HEK293 (cell line): ENCODE measurements around the gene CDKL5.

ENCODE experiments used
- CTCF ChIA-PET: fragments of 350-600 bp; formaldehyde crosslinking; extraction: SDS; loops from one replicate; lab custom pipeline; 2021; ENCODE audit warnings: antibody characterized with exemption; lab: Yijun Ruan, JAX
- POLR2A ChIA-PET: fragments of 300-600 bp; formaldehyde crosslinking; extraction: SDS; loops from one replicate; lab custom pipeline; 2020; ENCODE audit warnings: antibody characterized with exemption, inconsistent platforms; lab: Yijun Ruan, JAX
- H3K27ac ChIP-seq: fragments of 200-500 bp; sonication (Bioruptor generic); 2 replicates; pipeline ENCODE4 v1.5.1; 2014; ENCODE audit warnings: low read depth, low read length, control low read depth, inconsistent platforms; ENCODE audit errors: extremely low read depth
- H3K36me3 ChIP-seq, 2 experiments: fragments of 200-500 bp in 1 of 2; sonication (Bioruptor generic) in 1 of 2; 1 replicate in 1 of 2; 2 replicates in 1 of 2; pipeline ENCODE4 v1.5.1; 2014 to 2017; ENCODE audit warnings: inconsistent platforms in 2 of 2, low read length in 2 of 2; ENCODE audit not compliant: control insufficient read depth in 2 of 2, insufficient read depth in 1 of 2
- H3K4me1 ChIP-seq: fragments of 200-500 bp; sonication (Bioruptor generic); 2 replicates; pipeline ENCODE4 v1.5.1; 2014; ENCODE audit warnings: mild to moderate bottlenecking, low read length, inconsistent platforms; ENCODE audit not compliant: control insufficient read depth, insufficient read depth
- H3K4me3 ChIP-seq: 2 replicates; pipeline ENCODE4 v1.5.1; 2011; ENCODE audit warnings: low read depth, mild to moderate bottlenecking, control low read depth, low read length, moderate library complexity
- H3K9me3 ChIP-seq: fragments of 200-500 bp; sonication (Bioruptor generic); 2 replicates; pipeline ENCODE4 v1.5.1; 2014; ENCODE audit warnings: low read depth, low read length, inconsistent platforms; ENCODE audit not compliant: control insufficient read depth, insufficient read depth
- AEBP2 ChIP-seq: fragments of 450-650 bp; formaldehyde crosslinking; IDR thresholded peaks from 2 replicates; pipeline ENCODE4 v1.5.1; 2016; ENCODE audit warnings: missing biosample characterization, missing genetic modification characterization, borderline replicate concordance
- FEZF1 ChIP-seq: fragments of 450-650 bp; formaldehyde crosslinking; IDR thresholded peaks from 2 replicates; pipeline ENCODE4 v1.5.1; 2016; ENCODE audit warnings: missing biosample characterization, missing genetic modification characterization
- KLF1 ChIP-seq: fragments of 450-650 bp; formaldehyde crosslinking; IDR thresholded peaks from 2 replicates; pipeline ENCODE4 v1.5.1; 2016; ENCODE audit warnings: missing biosample characterization, missing genetic modification characterization
- MZF1 ChIP-seq: fragments of 450-650 bp; formaldehyde crosslinking; IDR thresholded peaks from 2 replicates; pipeline ENCODE4 v1.5.1; 2017; ENCODE audit warnings: missing biosample characterization, missing genetic modification characterization, borderline replicate concordance
- OSR2 ChIP-seq: fragments of 450-650 bp; formaldehyde crosslinking; IDR thresholded peaks from 2 replicates; pipeline ENCODE4 v1.5.1; 2016; ENCODE audit warnings: missing biosample characterization, missing genetic modification characterization
- YY2 ChIP-seq: fragments of 450-650 bp; formaldehyde crosslinking; IDR thresholded peaks from 2 replicates; pipeline ENCODE4 v1.5.1; 2016; ENCODE audit warnings: missing biosample characterization, missing genetic modification characterization
- ZBTB7A ChIP-seq: fragments of 450-650 bp; formaldehyde crosslinking; IDR thresholded peaks from 2 replicates; pipeline ENCODE4 v1.5.1; 2016; ENCODE audit warnings: low read depth, missing biosample characterization, missing genetic modification characterization
- ZFHX2 ChIP-seq: fragments of 450-650 bp; formaldehyde crosslinking; conservative IDR thresholded peaks from 2 replicates; pipeline ENCODE4 v1.5.1; 2016; ENCODE audit warnings: missing biosample characterization, missing genetic modification characterization
- ZNF121 ChIP-seq: fragments of 450-650 bp; formaldehyde crosslinking; IDR thresholded peaks from 2 replicates; pipeline ENCODE4 v1.5.1; 2016; ENCODE audit warnings: missing biosample characterization, missing genetic modification characterization
- ZNF416 ChIP-seq: fragments of 450-650 bp; formaldehyde crosslinking; IDR thresholded peaks from 2 replicates; pipeline ENCODE4 v1.5.1; 2016; ENCODE audit warnings: missing biosample characterization, missing genetic modification characterization
- ZNF426 ChIP-seq: fragments of 450-650 bp; formaldehyde crosslinking; IDR thresholded peaks from 2 replicates; pipeline ENCODE4 v1.5.1; 2017; ENCODE audit warnings: missing biosample characterization, missing genetic modification characterization, mild to moderate bottlenecking, inconsistent platforms, moderate library complexity
- ZNF544 ChIP-seq: fragments of 450-650 bp; formaldehyde crosslinking; IDR thresholded peaks from 2 replicates; pipeline ENCODE4 v1.5.0; 2017; ENCODE audit warnings: missing biosample characterization, missing genetic modification characterization
- ZNF549 ChIP-seq: fragments of 450-650 bp; IDR thresholded peaks from 2 replicates; pipeline ENCODE4 v1.5.1; 2018; ENCODE audit warnings: missing biosample characterization, missing genetic modification characterization, mild to moderate bottlenecking, inconsistent platforms, moderate library complexity
- ZNF600 ChIP-seq: fragments of 450-650 bp; formaldehyde crosslinking; IDR thresholded peaks from 2 replicates; pipeline ENCODE4 v1.5.1; 2016; ENCODE audit warnings: missing biosample characterization, missing genetic modification characterization
- ZNF610 ChIP-seq: fragments of 450-650 bp; formaldehyde crosslinking; IDR thresholded peaks from 2 replicates; pipeline ENCODE4 v1.5.1; 2016; ENCODE audit warnings: missing biosample characterization, missing genetic modification characterization, borderline replicate concordance
- ZNF629 ChIP-seq: fragments of 450-650 bp; formaldehyde crosslinking; IDR thresholded peaks from 2 replicates; pipeline ENCODE4 v1.5.1; 2017; ENCODE audit warnings: missing biosample characterization, missing genetic modification characterization
- ZNF692 ChIP-seq: fragments of 450-650 bp; formaldehyde crosslinking; IDR thresholded peaks from 2 replicates; pipeline ENCODE4 v1.5.1; 2016; ENCODE audit warnings: missing biosample characterization, missing genetic modification characterization
- ZNF830 ChIP-seq: fragments of 450-650 bp; IDR thresholded peaks from 2 replicates; pipeline ENCODE4 v1.5.0; 2018; ENCODE audit warnings: missing biosample characterization, missing genetic modification characterization, low read depth, mild to moderate bottlenecking, moderate library complexity
- TF ChIP-seq, protein P1 (sequence below): fragments of 450-650 bp; formaldehyde crosslinking; IDR thresholded peaks from 2 replicates; pipeline ENCODE4 v1.5.1; 2016; ENCODE audit warnings: missing biosample characterization, missing genetic modification characterization
- TF ChIP-seq, protein P2 (sequence below): fragments of 450-650 bp; formaldehyde crosslinking; IDR thresholded peaks from 2 replicates; pipeline ENCODE4 v1.5.1; 2017; ENCODE audit warnings: missing biosample characterization, missing genetic modification characterization
- TF ChIP-seq, protein P3 (sequence below): fragments of 450-650 bp; IDR thresholded peaks from 2 replicates; pipeline ENCODE4 v1.5.1; 2018; ENCODE audit warnings: missing biosample characterization, mild to moderate bottlenecking, missing genetic modification characterization
- TF ChIP-seq, protein P4 (sequence below): fragments of 450-650 bp; formaldehyde crosslinking; IDR thresholded peaks from 2 replicates; pipeline ENCODE4 v1.5.1; 2016; ENCODE audit warnings: missing biosample characterization, missing genetic modification characterization

CDKL5 gene

DNA sequence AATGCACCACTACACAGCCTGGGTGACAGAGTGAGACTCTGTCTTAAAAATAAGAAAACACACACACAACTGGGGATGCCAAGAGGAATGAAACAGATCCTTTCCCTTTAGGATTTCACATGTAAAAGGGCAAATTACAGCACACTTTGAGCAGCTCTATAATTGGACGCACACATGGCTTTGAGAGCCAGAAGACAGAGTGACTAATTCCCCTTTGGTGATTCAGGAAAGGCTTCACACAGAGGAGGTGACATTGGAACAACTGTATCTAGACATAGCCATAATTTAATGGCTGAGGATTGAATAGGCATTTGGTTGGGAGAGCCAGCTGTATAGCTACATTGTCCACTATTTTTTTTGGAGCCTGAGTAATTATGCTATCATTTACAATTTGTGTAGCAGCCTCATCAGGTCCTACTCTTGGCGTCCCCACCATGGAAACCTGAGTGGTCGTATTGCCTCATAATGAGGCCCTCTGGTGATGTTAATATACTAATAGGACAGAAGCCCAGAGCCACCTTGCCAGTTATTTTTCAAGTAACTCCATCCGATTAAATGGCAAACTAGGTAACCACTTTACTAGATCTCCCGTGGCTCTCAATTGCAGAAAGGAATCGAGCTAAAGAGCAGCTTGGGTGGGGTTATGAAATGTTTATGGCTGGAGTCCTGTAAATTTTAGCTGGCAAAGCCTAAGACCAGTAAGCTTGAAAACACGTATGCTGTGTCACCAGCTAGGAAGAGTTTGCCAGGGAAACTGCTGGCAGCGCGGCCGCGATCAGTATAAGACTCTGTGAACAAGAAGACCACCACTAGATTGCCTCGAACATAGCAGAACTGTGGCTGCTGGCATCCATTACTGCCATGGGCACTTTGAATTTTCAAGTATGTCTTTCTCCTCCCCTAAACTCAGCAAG lies 273.6 kb downstream of the CDKL5 start:
- H3K27ac ChIP-seq, result no peak overlapping the region
- POLR2A ChIA-PET, result no interaction called here
- TF ChIP-seq OSR2 (tag by site-specific recombination), result peak; percentile 62; the same call in 1 of the 2 replicates
- TF ChIP-seq KLF1, result 0 out of 2 replicates have a peak, but pooled peaks have one; percentile 16
- no peak for TF ChIP-seq ZNF610 (tag by site-specific recombination)
- peak; percentile 71 for TF ChIP-seq FEZF1 (tag by site-specific recombination)
- H3K4me1 ChIP-seq, result peaks cover 8% of the 10 kb centered on the region
- no peaks in the 10 kb centered on the region for H3K36me3 ChIP-seq
- CTCF ChIA-PET, result interaction anchor here (0.6 kb wide), 1 partner anchor 26 kb away, joined by 3 read pairs; no protein-coding TSS in a partner anchor
- H3K9me3 ChIP-seq, result no peaks in the 10 kb centered on the region
- H3K4me3 ChIP-seq, result no peak overlapping the region

DNA sequence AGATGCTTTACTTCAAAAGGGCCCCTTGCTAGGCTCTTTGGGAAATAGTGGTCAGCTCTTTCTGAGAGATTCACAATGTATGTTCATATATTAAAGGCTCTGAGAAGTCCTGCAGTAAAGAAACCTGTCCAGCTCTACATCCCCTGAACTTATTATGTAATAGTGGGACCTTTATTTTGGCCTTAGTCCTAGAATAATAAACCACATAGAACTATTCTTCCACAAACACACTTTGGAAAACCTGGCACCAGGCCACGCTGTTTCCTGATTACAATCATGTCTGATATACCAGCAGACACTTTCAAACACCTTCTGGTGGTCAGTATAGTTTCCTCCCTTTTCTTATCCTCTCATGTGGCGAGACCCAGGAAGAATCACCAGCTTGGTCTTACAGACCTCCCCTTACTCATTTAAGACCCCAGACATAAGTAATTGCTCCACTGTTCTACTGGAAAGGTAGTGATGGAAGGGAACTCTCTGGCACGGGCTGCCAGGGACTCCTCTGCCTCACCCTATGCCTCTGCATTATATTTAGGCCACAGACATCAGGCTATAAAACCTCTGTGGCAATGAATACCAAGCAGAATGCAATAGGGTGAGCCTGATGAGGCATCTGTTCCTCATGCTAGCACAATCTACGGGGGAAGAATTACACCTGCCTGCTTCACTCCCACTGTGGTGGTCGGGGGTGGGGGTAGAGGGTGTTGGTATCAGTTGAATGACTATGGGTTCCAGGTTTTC lies 276.4 kb downstream of the CDKL5 start:
- H3K36me3 ChIP-seq, result no peaks in the 10 kb centered on the region
- peaks cover 8% of the 10 kb centered on the region for H3K4me1 ChIP-seq
- H3K9me3 ChIP-seq, result no peaks in the 10 kb centered on the region
- peak overlapping the region; percentile 69 for H3K27ac ChIP-seq
- no peak overlapping the region for H3K4me3 ChIP-seq
- ChIA-PET CTCF (interaction anchor here (0.7 to 0.9 kb wide), 3 partner anchors 17 to 185 kb away, joined by 3 to 4 read pairs (median 3); no protein-coding TSS in a partner anchor), POLR2A (interaction anchor here (1.0 kb wide), 1 partner anchor 25 kb away, joined by 4 read pairs; no protein-coding TSS in a partner anchor)
- TF ChIP-seq ZNF600, result no peak
- TF ChIP-seq, protein P1, sequence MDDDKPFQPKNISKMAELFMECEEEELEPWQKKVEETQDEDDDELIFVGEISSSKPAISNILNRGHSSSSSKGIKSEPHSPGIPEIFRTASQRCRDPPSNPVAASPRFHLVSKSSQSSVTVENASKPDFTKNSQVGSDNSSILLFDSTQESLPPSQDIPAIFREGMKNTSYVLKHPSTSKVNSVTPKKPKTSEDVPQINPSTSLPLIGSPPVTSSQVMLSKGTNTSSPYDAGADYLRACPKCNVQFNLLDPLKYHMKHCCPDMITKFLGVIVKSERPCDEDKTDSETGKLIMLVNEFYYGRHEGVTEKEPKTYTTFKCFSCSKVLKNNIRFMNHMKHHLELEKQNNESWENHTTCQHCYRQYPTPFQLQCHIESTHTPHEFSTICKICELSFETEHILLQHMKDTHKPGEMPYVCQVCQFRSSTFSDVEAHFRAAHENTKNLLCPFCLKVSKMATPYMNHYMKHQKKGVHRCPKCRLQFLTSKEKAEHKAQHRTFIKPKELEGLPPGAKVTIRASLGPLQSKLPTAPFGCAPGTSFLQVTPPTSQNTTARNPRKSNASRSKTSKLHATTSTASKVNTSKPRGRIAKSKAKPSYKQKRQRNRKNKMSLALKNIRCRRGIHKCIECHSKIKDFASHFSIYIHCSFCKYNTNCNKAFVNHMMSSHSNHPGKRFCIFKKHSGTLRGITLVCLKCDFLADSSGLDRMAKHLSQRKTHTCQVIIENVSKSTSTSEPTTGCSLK (tag by site-specific recombination), result no peak
- TF ChIP-seq KLF1, result no peak
- no peak for TF ChIP-seq ZNF426 (tag by site-specific recombination)
- TF ChIP-seq MZF1 (tag by site-specific recombination), result peak; percentile 66; the same call in 1 of the 2 replicates
- no peak for TF ChIP-seq ZNF549 (tag by site-specific recombination)
- TF ChIP-seq, protein P2, sequence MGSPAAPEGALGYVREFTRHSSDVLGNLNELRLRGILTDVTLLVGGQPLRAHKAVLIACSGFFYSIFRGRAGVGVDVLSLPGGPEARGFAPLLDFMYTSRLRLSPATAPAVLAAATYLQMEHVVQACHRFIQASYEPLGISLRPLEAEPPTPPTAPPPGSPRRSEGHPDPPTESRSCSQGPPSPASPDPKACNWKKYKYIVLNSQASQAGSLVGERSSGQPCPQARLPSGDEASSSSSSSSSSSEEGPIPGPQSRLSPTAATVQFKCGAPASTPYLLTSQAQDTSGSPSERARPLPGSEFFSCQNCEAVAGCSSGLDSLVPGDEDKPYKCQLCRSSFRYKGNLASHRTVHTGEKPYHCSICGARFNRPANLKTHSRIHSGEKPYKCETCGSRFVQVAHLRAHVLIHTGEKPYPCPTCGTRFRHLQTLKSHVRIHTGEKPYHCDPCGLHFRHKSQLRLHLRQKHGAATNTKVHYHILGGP (tag by site-specific recombination), result no peak
- peak; percentile 21; the same call in 1 of the 2 replicates for TF ChIP-seq ZFHX2 (tag by site-specific recombination)
- TF ChIP-seq ZNF121 (tag by site-specific recombination), result 0 out of 2 replicates have a peak, but pooled peaks have one; percentile 30
- TF ChIP-seq ZNF692 (tag by site-specific recombination), result no peak
- TF ChIP-seq AEBP2 (tag by site-specific recombination), result no peak
- TF ChIP-seq, protein P3, sequence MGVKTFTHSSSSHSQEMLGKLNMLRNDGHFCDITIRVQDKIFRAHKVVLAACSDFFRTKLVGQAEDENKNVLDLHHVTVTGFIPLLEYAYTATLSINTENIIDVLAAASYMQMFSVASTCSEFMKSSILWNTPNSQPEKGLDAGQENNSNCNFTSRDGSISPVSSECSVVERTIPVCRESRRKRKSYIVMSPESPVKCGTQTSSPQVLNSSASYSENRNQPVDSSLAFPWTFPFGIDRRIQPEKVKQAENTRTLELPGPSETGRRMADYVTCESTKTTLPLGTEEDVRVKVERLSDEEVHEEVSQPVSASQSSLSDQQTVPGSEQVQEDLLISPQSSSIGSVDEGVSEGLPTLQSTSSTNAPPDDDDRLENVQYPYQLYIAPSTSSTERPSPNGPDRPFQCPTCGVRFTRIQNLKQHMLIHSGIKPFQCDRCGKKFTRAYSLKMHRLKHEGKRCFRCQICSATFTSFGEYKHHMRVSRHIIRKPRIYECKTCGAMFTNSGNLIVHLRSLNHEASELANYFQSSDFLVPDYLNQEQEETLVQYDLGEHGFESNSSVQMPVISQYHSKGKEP, result peak; percentile 18; the same call in 1 of the 2 replicates
- TF ChIP-seq ZNF629 (tag by site-specific recombination), result peak; percentile 29; the same call in 1 of the 2 replicates
- TF ChIP-seq ZNF544 (tag by site-specific recombination), result no peak
- no peak for TF ChIP-seq ZBTB7A (tag by site-specific recombination)
- no peak for TF ChIP-seq ZNF416 (tag by site-specific recombination)
- no peak for TF ChIP-seq ZNF830
- TF ChIP-seq, protein P4, sequence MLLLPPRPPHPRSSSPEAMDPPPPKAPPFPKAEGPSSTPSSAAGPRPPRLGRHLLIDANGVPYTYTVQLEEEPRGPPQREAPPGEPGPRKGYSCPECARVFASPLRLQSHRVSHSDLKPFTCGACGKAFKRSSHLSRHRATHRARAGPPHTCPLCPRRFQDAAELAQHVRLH (tag by site-specific recombination), result 0 out of 2 replicates have a peak, but pooled peaks have one; percentile 34
- TF ChIP-seq YY2 (tag by site-specific recombination), result no peak
